GM19099 (cell line): ENCODE measurements around the gene RPA3.

ENCODE experiments used
- POLR2A ChIP-seq: IDR thresholded peaks from 3 replicates; pipeline ENCODE4 v1.6.1; 2011; ENCODE audit warnings: low read depth; ENCODE audit not compliant: insufficient read length; ENCODE audit errors: extremely low read depth

Gene RPA3

GRCh38 chr7:7653593-7654187 is 64.7 kb downstream of the RPA3 start:
- TF ChIP-seq POLR2A = no peak

DNA sequence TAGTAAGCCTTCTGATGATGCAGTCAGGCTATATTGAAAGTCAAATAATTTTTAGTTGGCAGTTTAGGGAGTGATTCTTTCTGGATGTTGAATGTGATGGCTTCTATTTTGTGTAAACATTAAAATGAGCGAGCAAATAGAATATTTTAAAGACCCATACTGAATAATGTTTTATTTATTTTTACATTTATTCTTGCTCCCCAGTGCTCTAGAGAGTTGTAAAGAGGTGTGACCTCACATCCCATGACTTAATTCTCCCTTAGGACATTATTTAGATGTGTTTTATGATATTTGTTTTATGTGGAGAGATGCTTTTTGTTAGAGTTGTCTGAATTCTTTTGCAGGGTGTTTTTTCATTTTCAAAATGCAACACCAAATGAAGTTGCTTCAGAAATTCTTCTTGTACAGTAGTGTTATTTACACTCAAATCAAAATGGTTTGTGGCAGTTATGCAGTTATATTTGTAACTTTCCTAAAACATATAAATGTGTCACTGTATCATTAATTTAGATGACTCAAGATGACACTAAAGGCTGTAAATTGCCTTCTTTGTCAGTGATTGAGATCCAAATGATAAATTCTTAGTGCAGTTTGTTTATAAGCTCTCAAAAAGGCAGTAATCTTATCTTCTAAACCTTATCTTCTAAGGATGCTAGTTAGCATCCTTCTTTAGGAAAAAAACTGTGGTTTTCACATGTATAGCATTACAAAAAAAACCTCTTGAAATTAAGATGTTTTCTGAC is 65.4 kb downstream of the RPA3 start:
- no peak for TF ChIP-seq POLR2A

- TF ChIP-seq POLR2A = no peak
These were observed 66.9 kb downstream of the RPA3 start for GRCh38 chr7:7651479-7651878.

DNA sequence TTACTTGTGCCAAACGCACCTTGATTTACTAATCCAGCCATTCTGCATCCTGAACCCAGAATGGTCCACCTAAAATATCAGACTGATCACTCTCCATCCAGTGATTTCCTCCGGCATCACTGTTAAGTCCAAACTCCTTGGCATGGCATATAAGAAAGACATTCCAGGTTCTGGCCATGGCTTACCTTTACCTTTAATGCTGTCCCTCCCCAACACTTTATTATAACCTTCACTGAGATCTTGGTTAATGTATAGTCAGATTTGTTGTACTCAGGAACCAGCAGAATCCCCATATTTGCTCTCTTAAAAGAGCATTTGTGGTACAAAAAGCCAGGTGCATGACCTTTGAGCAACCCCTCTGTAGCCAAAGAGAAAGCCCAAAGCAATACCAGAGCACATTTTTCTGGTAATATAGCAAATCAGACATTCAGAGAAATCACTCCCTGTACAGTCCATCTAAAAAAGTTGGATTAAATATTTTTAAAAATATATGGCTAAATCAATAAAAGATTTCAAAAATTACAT is 67.7 kb downstream of the RPA3 start:
- TF ChIP-seq POLR2A = no peak

DNA sequence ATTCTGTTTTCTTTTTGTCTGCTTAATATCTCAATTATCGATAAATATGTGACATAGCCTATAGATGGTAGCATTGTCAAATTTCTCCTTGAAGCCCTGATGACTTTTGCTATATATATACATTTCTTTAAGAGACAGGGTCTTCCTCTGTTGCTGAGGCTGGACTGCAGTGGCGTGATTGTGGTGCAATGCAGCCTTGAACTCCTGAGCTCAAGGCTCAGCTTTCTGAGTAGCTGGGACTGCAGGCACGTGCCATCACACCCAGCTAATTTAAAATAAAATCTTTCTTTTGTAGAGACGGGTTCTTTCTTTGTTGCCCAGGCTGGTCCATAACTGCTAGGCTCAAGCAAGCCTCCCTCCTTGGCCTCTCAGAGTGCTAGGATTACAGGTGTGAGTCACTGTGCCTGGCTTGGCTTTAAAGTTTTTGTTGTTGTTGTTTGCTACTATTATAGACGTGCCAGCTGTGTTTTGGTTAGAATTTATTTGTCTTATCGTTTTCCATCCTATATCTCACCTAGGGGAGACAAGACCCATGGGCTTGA is 70.8 kb downstream of the RPA3 start:
- no peak for TF ChIP-seq POLR2A

- no peak for TF ChIP-seq POLR2A
These were observed 76.3 kb downstream of the RPA3 start for GRCh38 chr7:7642081-7642480.

GRCh38 chr7:7641129-7641663 is 77.2 kb downstream of the RPA3 start:
- TF ChIP-seq POLR2A = no peak

- peak; percentile 90 for TF ChIP-seq POLR2A
These were observed 77.9 kb downstream of the RPA3 start, which contains the start of gene UMAD1 for GRCh38 chr7:7640221-7641128. TSS of gene UMAD1 (plus strand) at chr7:7640752. CDS start at chr7:7673372, 32,620 bp downstream.

DNA sequence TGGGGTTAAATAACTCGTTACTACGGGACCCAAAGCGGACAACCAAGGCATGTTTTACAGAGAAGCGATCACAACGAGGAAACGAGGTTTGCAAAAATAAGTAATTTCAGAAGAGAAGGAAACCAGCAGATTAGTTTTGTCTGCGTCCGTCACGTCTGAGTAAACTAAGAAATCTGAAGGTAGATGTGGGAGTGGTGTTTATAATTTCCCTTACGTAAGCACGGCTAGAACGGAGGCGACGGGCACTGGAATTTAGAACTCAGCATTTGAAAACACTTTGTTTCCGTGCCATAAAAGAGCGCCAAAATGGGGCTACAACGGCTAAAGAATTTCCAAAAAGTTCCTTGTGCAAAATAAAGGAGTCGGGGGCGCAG is 78.6 kb downstream of the RPA3 start:
- TF ChIP-seq POLR2A = no peak

DNA sequence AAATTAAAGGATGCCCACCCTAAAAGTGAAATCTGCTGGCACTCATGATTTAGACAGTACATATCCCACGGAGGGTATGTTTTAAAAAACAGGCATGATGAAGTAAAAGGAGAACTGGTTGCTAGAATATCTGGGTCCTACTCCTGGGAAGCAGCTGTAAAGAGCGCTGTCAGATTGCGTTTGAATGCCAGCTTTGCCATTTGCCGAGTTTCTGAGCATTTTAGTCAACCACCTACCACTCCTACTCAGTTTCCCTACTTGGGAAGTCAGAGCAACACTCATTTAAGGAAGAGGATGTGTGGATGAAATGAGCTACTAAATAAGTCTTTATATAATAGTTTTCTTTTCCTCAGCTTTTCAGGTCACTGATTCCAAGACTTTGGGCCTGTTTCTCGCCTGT is 79.0 kb downstream of the RPA3 start:
- no peak for TF ChIP-seq POLR2A

GRCh38 chr7:7630626-7631329 is 87.6 kb downstream of the RPA3 start:
- no peak for TF ChIP-seq POLR2A

DNA sequence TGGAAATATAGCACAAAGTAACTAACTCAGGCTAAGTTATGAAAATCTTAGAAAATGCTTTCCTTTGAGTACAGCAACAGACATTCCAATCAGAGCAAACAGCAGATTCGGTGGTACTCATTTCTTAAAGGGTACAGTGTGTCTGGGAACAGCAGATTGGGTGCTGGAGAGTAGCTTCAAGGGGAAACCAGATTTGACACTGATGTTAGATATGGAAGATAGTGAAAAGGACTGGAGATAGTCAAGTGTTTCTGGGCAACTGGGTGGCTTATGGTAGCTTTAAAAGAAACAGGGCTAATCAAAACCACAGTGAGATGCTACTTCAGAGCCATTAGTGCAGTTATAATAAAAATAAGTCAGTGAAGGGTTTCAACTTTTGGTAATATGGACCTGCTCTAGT is 89.9 kb downstream of the RPA3 start:
- TF ChIP-seq POLR2A = no peak

- TF ChIP-seq POLR2A = no peak
These were observed 97.7 kb downstream of the RPA3 start for GRCh38 chr7:7620644-7621210.

- no peak for TF ChIP-seq POLR2A
These were observed 98.2 kb downstream of the RPA3 start for GRCh38 chr7:7620236-7620635.
